ENCODE data around the gene FOXB2. TPM values are rescaled to one million over a fixed set of nuclear protein-coding genes. Genes with fewer than 3 reads are reported as not detected.
A peak's percentile ranks its signal among the peaks of the same experiment; 100 is the strongest.

Gene FOXB2
- total and polyA plus RNA-seq, 2 of the 8 experiments (the other 6 are each of a cell fraction or from before 2014, with no cell fraction given): 0.15 to 0.22 TPM

- no peak for TF ChIP-seq FOSL1 (IDR thresholded peaks at IDR 0.05; ENCODE audit: insufficient read depth, low read depth, low read length)
- TF ChIP-seq ASH2L (IDR thresholded peaks at IDR 0.05; ENCODE audit: low read length): peak; percentile 25
- no peak for TF ChIP-seq KDM5A (IDR thresholded peaks at IDR 0.05; ENCODE audit: low read length)
- TF ChIP-seq HDAC6 (IDR thresholded peaks at IDR 0.05; ENCODE audit: low read depth, low read length): no peak
- TF ChIP-seq NRF1 (IDR thresholded peaks at IDR 0.05; ENCODE audit: low read depth, low read length): no peak
These were observed 2.6 kb upstream of the FOXB2 start (continued) for GRCh38 chr9:77016526-77017504.

Measured in H1 (cell line).